GM20431 (cell line): ENCODE data around the gene NRARP.

Experiments
- in situ Hi-C: fragments of 300-500 bp; cut with MseI, MboI; formaldehyde crosslinking; loops from one replicate; pipeline ENCODE4 v1.15.0; 2020; ENCODE audit warnings: low sequenced_read_pairs; ENCODE audit not compliant: unreplicated experiment

Gene NRARP

DNA sequence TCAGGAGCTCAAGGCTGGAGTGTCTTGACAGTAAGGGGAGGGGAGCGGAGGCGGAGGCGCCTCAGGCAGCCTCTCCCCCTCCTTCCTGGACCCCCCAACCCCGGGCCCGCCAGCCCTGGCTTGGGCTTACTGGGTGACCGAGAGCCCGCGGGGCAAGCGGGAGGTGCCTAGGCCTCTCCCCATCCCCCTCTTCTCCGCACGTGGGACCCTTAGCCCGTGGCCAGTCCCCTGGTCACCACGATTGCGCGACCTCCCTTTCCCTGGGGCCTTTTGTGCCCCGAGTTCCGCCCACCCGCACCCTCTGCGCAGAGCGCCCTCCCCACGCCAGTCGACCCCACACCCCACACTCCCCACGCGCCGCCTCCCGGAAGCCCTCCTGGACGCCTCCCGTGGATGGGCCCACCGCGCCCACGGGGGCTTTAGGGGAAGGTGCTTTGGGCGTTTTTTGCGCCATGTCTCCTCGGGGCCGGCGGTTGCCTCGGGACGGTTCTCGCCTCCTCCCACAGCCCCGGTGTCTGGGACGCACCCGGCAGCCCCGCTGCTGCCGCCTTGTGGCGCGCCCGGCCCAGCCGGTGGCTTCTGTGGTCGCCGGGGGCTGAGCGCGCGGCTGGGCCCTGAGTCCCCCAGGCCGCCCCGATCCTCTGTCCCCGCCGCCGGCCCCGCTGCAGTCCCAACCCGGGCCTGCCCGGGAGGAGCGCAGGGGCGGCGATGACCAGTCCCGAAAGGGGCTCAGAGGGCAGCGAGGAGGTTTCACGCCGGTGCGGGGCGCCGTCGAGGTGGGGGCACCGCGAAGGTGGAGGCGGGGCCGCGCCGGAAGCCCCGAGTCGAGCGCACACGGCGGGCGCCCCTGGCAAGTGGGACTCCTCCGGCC, 21.4 kb downstream of the NRARP start:
- in situ Hi-C loops = no loop called here

DNA sequence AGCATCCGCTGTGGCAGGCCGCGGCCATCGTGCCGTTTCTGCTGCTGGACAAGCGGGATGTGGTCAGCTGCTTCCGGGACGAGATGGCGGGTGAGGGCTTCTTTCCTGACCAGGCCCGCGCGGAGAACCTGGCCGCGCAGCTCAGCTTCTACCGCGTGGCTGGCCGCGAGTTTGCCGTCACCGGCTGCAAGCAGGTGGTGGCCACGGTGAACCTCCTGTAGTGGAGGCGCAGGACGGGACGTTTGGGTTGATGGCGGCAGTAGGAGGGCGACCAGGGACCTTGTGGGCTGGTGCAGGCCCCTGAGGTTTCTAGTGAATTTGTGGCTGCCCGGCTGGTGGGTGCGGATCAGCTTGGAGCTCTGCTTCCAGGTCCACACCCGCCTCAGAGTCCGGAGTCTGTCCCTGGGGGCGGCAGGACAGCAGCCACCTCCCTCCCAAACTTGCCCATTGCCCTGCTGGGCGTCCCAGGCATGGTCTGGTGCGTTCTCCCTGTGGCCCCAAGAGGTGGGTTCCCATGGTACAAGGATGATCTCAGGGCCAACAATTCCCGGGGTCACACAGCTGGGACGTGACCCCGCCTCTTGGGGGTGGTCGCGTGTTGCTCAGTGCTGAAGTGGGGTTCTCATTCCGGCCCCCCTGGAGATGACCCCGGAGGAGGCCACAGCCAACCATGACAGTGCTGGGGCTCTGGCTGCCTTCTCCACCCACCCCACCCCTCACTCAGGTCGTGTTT, 22.2 kb downstream of the NRARP start:
- in situ Hi-C loops = no loop called here

DNA sequence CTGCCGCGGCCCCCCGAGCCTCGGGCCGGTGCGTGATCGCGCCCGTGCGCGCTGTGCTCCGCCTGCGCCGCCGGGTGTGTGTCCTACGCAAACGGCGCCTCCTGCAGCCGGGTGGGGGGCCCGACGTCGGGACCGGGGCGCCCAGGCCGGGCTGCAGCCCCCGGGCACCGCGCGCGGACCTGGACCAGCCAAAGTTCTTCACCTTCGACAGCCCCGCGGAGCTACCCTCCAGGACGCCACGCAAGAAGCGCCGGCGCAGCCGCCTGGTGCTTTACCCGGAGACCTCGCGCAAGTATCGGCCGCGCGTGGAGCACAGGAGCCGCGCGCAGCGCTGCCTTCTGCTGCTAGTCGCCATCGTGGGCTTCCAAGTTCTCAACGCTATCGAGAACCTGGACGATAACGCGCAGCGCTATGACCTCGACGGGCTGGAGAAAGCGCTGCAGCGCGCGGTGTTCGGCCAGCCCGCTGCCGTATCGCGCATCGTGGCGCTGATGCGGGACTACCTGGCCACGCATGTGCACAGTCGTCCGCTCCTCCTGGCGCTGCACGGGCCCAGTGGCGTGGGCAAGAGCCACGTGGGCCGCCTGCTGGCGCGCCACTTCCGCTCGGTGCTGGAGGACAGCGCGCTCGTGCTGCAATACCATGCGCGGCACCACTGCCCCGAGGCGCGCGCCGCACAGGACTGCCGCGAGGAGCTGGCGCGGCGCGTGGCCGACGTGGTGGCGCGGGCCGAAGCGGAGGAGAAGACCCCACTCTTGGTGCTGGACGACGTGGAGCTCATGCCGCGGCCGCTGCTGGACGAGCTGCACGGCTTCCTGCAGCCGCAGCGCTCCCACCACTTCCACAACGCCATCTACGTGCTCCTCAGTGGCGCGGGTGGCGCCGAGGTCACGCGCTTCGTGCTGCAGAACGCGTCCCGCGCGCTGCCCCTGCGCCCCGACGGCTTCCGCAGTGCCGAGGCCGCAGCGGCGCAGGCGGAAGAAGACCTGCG, 23.1 kb downstream of the NRARP start:
- in situ Hi-C loops = no loop called here

GRCh38 chr9:137278061-137278701, 23.9 kb downstream of the NRARP start:
- in situ Hi-C loops = no loop called here

GRCh38 chr9:137277329-137278041, 24.6 kb downstream of the NRARP start, which contains the start of gene TOR4A:
Gene TOR4A, plus strand, starts transcription at chr9:137277726. Its CDS starts 964 bp downstream, at chr9:137278690.
- in situ Hi-C loops = no loop called here

DNA sequence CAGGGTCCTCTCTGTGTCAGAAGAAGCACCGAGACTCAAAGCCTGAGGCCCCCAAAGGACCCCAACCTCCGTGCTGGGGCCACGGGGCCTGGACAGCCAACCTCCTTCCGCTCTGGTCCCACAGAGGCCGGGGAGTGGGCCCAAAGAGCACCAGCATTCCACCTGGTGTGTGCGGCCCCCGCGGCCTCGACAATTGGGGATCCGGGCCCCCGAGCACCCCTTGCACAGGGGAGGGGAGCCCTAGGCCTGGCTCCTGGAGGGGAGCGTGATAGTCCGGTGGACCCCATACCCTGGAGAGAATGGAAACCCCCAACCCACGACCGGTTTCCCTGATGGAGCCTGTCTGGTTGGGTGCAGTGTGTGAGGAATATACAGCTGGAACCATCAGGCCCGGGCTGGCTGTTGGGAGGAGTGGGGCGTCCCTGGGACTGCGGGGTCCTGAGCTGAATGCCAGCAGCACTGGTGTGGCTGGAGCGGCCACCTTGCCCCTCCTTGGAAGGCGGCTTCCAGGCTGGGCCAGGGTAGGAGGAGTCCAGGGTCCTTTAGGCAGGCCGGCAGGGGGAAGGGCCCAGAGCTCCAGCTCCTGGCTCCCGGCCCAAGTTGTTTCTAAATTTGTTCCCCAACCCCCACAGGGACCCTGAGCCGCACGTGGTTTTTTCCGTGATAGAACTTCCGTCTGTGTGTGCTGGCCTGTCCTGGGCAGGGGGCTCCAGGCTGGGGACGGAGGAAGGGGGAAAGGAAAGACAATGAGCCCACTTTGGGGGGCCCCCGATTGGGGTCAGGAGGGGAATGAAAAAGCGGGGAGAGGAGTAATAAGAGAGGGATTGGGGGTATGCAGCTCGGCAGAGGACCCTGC, 25.4 kb downstream of the NRARP start:
- in situ Hi-C loops = no loop called here

DNA sequence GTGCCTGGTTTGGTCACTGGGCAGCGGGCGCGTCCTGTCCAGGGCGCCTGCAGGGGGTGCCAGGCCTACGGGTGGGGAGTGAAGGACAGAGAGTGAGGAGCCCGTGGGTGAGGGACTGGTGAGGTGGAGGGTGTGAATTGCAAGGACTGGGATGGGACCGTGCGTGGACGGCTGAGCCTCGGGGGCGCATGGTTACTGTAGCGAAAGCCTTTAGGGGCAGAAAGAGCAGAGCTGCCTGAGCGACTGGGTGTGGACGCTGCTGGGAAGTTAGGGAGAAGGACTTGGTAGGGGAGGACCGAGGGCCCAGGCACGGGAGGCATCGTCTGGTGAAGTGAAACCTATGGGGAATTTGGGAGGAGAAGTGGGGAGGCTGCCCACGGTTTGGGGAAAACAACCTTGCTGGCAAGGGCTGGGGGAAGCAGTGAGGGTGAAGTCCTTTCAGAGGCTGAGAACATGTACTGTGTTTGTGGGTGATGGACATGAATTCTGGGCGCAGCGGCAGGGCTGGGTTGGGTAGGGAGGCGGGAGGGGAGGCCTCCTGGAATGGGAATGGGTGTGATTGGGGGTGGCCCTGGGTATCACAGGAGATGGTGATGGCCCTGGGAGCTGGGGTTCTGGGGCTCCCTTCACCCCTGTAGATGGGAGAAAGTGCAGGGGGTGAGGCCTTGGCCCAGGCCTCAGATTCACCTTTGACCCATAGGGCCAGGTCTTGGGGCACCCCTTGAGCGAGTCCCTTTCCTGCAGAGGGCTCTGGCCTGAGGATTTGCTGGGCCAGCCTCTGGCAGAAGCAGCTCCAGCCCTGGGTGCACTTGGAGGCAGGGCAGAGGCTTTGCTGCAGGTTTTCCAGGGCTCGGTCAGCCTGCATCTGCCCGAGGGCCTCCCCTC, 26.2 kb downstream of the NRARP start:
- in situ Hi-C loops = no loop called here

GRCh38 chr9:137275203-137275587, 26.9 kb downstream of the NRARP start:
- in situ Hi-C loops = no loop called here

DNA sequence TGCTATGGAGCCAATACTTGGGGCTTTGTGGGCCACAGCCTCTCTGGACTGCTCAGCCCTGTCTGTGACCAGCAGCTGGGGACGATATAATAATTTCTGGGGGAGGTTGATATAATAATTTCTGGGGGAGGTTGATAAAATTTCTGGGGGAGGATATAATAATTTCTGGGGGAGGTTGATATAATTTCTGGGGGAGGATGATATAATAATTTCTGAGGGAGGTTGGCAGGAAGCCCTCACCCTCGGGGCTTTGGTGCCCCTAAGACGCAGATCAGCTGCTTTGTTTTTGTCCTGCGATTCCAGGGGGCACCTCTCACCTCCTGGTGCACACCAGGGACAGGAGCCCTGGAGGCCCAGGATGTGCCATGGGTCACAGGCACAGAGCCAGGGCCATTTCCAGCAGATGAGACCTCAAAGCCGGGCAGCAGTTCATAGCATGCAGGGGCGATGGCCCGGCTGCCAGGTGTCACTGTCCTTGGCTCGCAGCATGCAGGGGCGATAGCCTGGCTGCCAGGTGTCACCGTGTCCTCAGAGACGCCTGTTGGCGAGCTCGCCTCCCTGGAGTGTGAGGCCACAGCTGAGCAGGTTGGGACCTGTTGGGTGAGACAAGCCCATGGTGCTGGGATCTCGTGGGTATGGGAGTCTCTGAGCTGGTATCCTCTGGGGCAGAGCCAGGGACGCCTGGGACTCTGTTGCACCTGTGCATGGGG, 28.3 kb downstream of the NRARP start:
- in situ Hi-C loops = no loop called here

- in situ Hi-C loops = no loop called here
These were observed 29.0 kb downstream of the NRARP start for GRCh38 chr9:137273095-137273490.

DNA sequence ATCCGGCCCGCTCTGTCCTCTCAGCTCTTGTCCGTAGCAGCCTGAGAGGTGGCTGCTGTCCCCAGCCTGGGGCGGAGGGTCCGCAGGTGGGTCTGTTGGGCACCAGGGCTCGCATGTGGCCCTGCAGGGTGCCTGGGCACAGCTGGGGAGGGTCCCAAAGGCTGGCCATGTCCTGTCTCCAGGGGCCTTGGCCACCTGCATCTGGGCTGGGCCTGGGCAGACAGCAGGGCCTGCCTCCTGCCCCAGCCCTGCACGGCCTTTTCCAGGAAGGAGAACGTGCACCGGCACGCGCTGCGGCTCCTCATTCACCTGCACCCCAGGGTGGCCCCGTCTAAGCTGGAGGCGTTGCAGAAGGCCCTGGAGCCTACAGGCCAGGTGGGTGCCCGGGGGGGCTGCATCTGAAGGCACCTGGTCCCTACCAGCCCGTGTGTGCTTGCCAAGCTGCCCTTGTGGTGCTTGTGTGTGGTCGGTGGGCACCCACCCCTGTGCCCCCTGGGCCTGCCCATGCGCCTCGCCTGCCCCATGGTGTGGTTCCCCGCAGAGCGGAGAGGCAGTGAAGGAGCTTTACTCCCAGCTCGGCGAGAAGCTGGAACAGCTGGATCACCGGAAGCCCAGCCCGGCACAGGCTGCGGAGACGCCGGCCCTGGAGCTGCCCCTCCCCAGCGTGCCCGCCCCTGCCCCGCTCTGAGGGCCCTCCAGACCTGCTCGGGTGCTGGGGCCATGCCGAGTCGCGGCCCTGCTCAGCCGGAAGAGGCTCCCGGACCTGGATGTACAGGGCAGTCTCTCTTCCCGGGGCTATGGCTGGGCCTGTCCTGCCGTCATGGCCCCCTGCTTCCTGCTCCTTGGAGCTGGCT, 29.6 kb downstream of the NRARP start:
- in situ Hi-C loops = no loop called here

DNA sequence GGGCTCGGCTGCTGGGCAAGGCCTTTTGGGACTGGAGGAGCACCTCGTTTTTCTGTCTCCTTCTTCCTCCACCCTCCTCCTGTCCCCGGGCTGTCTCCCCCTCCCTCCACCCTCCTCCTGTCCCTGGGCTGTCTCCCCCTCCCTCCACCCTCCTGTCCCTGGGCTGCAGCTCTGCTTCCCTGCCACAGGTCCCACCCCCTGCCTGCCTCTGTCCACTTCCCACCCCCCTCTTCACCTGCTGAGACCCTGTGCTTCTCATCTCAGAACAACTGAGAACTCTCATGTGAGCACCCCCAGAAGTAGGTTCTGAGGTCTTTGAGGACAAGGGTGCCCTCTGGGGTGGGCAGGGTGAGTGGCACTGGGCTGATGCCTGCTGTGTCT, 30.4 kb downstream of the NRARP start:
- in situ Hi-C loops = no loop called here

GRCh38 chr9:137270929-137271695, 31.0 kb downstream of the NRARP start:
- in situ Hi-C loops = no loop called here

GRCh38 chr9:137269231-137269772, 32.8 kb downstream of the NRARP start:
- in situ Hi-C loops = no loop called here
